Liver (tissue), 9 donors: ENCODE data around the gene MEF2A. TPM values are rescaled to one million over a fixed set of nuclear protein-coding genes. Genes with fewer than 3 reads are reported as not detected.

ENCODE experiments used
- DNase-seq: peaks from one replicate; pipeline ENCODE4 v3.0.0-alpha.2; 2017; ENCODE audit warnings: low spot score
- H3K27ac ChIP-seq, 2 donors: one replicate each; pipeline ENCODE4 v1.7.0; 2013; ENCODE audit warnings: inconsistent platforms in 2 of 2, low read length in 2 of 2, control low read depth in 1 of 2, low read depth in 1 of 2, mild to moderate bottlenecking in 1 of 2
- H3K27me3 ChIP-seq, 4 donors: one replicate each; pipeline versions ENCODE4 v1.6.1 to v1.7.0; 2013; ENCODE audit warnings: low read length in 3 of 4, inconsistent platforms in 1 of 4, mild to moderate bottlenecking in 1 of 4, moderate library complexity in 1 of 4; ENCODE audit not compliant: control insufficient read depth in 4 of 4, insufficient read depth in 4 of 4
- H3K36me3 ChIP-seq, 4 donors: one replicate each; pipeline versions ENCODE4 v1.6.1 to v1.7.0; 2013; ENCODE audit warnings: low read length in 3 of 4, mild to moderate bottlenecking in 3 of 4, low read depth in 1 of 4, moderate library complexity in 1 of 4; ENCODE audit not compliant: control insufficient read depth in 4 of 4, insufficient read depth in 3 of 4
- H3K4me1 ChIP-seq, 4 donors: one replicate each; pipeline versions ENCODE4 v1.6.1 to v1.7.0; 2013; ENCODE audit warnings: low read length in 3 of 4, mild to moderate bottlenecking in 3 of 4, moderate library complexity in 1 of 4; ENCODE audit not compliant: control insufficient read depth in 4 of 4, insufficient read depth in 4 of 4
- H3K4me3 ChIP-seq, 3 donors: one replicate each; pipeline versions ENCODE4 v1.6.1 to v1.7.0; 2013; ENCODE audit warnings: low read length in 3 of 3, control low read depth in 1 of 3, low read depth in 1 of 3, mild to moderate bottlenecking in 1 of 3
- H3K9ac ChIP-seq, 2 donors: one replicate each; pipeline ENCODE4 v1.7.0; 2013; ENCODE audit warnings: low read length in 2 of 2, mild to moderate bottlenecking in 2 of 2, moderate library complexity in 2 of 2, control low read depth in 1 of 2, low read depth in 1 of 2
- H3K9me3 ChIP-seq, 4 donors: one replicate each; pipeline versions ENCODE4 v1.6.1 to v1.7.0; 2013; ENCODE audit warnings: low read length in 3 of 4; ENCODE audit not compliant: control insufficient read depth in 4 of 4
- EGR1 ChIP-seq, 2 donors: IDR thresholded peaks; 2 replicates each; pipeline ENCODE4 v1.6.1; 2016 to 2018; ENCODE audit warnings: antibody characterized with exemption in 2 of 2, low read depth in 2 of 2
- FOXA1 ChIP-seq: IDR thresholded peaks from 2 replicates; pipeline ENCODE4 v1.6.1; 2016; ENCODE audit warnings: antibody characterized with exemption
- FOXA2 ChIP-seq: IDR thresholded peaks from 2 replicates; pipeline ENCODE4 v1.6.1; 2016; ENCODE audit warnings: antibody characterized with exemption
- GABPA ChIP-seq, 2 donors: IDR thresholded peaks in 1 of 2; conservative IDR thresholded peaks in 1 of 2; 2 replicates each; pipeline ENCODE4 v1.6.1; 2016; ENCODE audit warnings: antibody characterized with exemption in 2 of 2, mild to moderate bottlenecking in 1 of 2, moderate library complexity in 1 of 2
- HNF4A ChIP-seq, 2 donors: conservative IDR thresholded peaks; 2 replicates each; pipeline ENCODE4 v1.6.1; 2016; ENCODE audit warnings: antibody characterized with exemption in 2 of 2, mild to moderate bottlenecking in 2 of 2
- HNF4G ChIP-seq: IDR thresholded peaks from 2 replicates; pipeline ENCODE4 v1.6.1; 2016; ENCODE audit warnings: antibody characterized with exemption
- JUND ChIP-seq, 2 donors: IDR thresholded peaks; 2 replicates each; pipeline ENCODE4 v1.6.1; 2016; ENCODE audit warnings: antibody characterized with exemption in 2 of 2
- NR2F2 ChIP-seq: IDR thresholded peaks from 2 replicates; pipeline ENCODE4 v1.6.1; 2016; ENCODE audit warnings: antibody characterized with exemption
- RAD21 ChIP-seq, 2 donors: IDR thresholded peaks; 2 replicates each; pipeline ENCODE4 v1.6.1; 2016; ENCODE audit warnings: antibody characterized with exemption in 2 of 2, mild to moderate bottlenecking in 2 of 2
- RXRA ChIP-seq, 2 donors: IDR thresholded peaks; 2 replicates each; pipeline ENCODE4 v1.6.1; 2017 to 2018; ENCODE audit warnings: antibody characterized with exemption in 2 of 2, mild to moderate bottlenecking in 1 of 2
- SP1 ChIP-seq: IDR thresholded peaks from 2 replicates; pipeline ENCODE4 v1.6.1; 2018; ENCODE audit warnings: antibody characterized with exemption, mild to moderate bottlenecking
- TAF1 ChIP-seq: conservative IDR thresholded peaks from 2 replicates; pipeline ENCODE4 v1.6.1; 2016; ENCODE audit warnings: antibody characterized with exemption, mild to moderate bottlenecking
- YY1 ChIP-seq: IDR thresholded peaks from 2 replicates; pipeline ENCODE4 v1.6.1; 2016; ENCODE audit warnings: antibody characterized with exemption, mild to moderate bottlenecking
- WGBS: extraction: QIAGEN DNeasy Blood & Tissue Kit; methylation state at CpG from one replicate; pipeline ENCODE4 v1.1.7; 2013; 5-methylcytosine and 5-hydroxymethylcytosine counted together
- polyA plus RNA-seq, 2 donors: library from polyadenylated mRNA; stranded (reverse) in 1 of 2; unstranded in 1 of 2; fragments of 200-250 nt in 1 of 2; fragments of >200 nt in 1 of 2; fragmentation: Nextera tagmentation in 1 of 2; extraction: Ambion mirVana in 1 of 2; gene quantifications; one replicate each; pipeline versions ENCODE4 v1.2.1 to v1.2.3, GENCODE V29; 2013 to 2015
- total RNA-seq, 2 donors: library from RNA; depleted of rRNA; stranded (reverse); fragments of >200 nt; gene quantifications; one replicate each; pipeline ENCODE4 v1.2.3, GENCODE V29; 2014
- TF ChIP-seq, protein P1 (sequence below): fragments of 150-350 bp; IDR thresholded peaks from 2 replicates; pipeline ENCODE4 v1.5.1; 2017; ENCODE audit warnings: improper control_type of control experiment, low read depth, low read length; ENCODE audit not compliant: missing input control
- TF ChIP-seq, protein P2 (sequence below): IDR thresholded peaks from 2 replicates; pipeline ENCODE4 v1.6.1; 2016; ENCODE audit warnings: antibody characterized with exemption, mild to moderate bottlenecking
- TF ChIP-seq, protein P3 (sequence below): IDR thresholded peaks from 2 replicates; pipeline ENCODE4 v1.6.1; 2016; ENCODE audit warnings: antibody characterized with exemption
- TF ChIP-seq, protein P4 (sequence below): IDR thresholded peaks from 2 replicates; pipeline ENCODE4 v1.6.1; 2016; ENCODE audit warnings: antibody characterized with exemption
- TF ChIP-seq, protein P5 (sequence below): IDR thresholded peaks from 2 replicates; pipeline ENCODE4 v1.6.1; 2016; ENCODE audit warnings: antibody characterized with exemption
- donor health status: healthy.
- donor health status: healthy.
- donor health status: healthy.
- donor health status: healthy.
- donor health status: healthy.

Gene MEF2A
- total and polyA plus RNA-seq, 4 donors: 8.5 to 45.9 (median 18.2) TPM

DNA sequence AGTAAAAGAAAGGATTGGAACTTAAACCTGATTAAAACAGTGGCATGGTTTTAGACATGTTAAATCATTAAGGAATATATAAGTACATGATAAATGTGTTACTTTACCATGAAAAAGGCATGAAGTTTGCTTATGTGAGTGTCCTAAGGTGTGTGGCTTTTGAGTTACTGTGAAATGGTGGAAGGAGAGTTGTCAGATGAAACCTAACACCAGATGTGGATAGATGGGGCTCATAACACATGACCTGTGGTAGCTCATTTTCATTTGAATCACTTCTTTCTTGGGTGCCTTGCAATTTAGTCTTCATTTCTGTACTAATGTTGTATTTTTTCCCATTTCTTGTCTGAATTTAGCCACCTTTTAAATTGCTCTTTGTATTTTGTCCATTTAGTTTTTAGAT is 13.0 kb downstream of the MEF2A start:
- Histone ChIP-seq H3K36me3 (no peaks in the 10 kb centered on the region), H3K27ac (no peak overlapping the region), H3K4me3 (no peak overlapping the region), H3K9ac (no peak overlapping the region), H3K27me3 (no peaks in the 10 kb centered on the region), H3K4me1 (peaks cover 12 to 28% (median 23%) of the 10 kb centered on the region in 4 donors), H3K9me3 (no peaks in the 10 kb centered on the region)
- no peak for DNase-seq
- TF ChIP-seq RXRA (IDR thresholded peaks at IDR 0.05) (no peak), YY1 (no peak), SP1 (no peak)

DNA sequence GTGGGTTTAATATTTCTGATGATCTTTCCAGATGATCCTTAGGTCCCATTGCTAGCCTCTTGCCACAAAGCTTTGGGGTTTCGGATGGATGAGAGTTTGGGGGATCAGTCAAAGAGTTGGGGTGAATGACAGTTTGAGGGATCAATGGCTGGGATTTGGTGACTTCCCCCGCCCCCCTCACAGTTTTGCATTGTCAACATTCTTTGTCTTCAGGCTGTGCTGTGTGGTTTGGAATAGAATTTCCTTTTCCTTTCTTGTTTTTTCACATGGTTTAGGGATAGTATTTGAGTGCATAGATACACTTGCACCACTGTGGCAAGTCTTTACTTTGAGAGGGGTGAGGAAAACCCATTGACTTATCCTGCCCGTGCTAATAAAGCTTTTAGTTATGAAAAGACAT is 14.3 kb downstream of the MEF2A start:
- no peaks in the 10 kb centered on the region for H3K27me3 ChIP-seq
- H3K9ac ChIP-seq: no peak overlapping the region
- no peaks in the 10 kb centered on the region for H3K36me3 ChIP-seq
- 90% methylated on average over 3 of the region's 3 CpGs for WGBS
- TF ChIP-seq SP1 (no peak), TAF1 (no peak), RXRA (IDR thresholded peaks at IDR 0.05) (no peak), GABPA (IDR thresholded peaks at IDR 0.05 in 1 of 2, conservative IDR thresholded peaks at IDR 0.05 in 1 of 2) (no peak), HNF4G (no peak), JUND (IDR thresholded peaks at IDR 0.05) (no peak), FOXA2 (no peak), YY1 (no peak), HNF4A (conservative IDR thresholded peaks at IDR 0.05) (no peak), NR2F2 (no peak), EGR1 (IDR thresholded peaks at IDR 0.05; ENCODE audit: low read depth in 2 of 2) (no peak), RAD21 (IDR thresholded peaks at IDR 0.05) (no peak), FOXA1 (no peak)
- TF ChIP-seq, protein P1, sequence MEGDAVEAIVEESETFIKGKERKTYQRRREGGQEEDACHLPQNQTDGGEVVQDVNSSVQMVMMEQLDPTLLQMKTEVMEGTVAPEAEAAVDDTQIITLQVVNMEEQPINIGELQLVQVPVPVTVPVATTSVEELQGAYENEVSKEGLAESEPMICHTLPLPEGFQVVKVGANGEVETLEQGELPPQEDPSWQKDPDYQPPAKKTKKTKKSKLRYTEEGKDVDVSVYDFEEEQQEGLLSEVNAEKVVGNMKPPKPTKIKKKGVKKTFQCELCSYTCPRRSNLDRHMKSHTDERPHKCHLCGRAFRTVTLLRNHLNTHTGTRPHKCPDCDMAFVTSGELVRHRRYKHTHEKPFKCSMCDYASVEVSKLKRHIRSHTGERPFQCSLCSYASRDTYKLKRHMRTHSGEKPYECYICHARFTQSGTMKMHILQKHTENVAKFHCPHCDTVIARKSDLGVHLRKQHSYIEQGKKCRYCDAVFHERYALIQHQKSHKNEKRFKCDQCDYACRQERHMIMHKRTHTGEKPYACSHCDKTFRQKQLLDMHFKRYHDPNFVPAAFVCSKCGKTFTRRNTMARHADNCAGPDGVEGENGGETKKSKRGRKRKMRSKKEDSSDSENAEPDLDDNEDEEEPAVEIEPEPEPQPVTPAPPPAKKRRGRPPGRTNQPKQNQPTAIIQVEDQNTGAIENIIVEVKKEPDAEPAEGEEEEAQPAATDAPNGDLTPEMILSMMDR: no peak
- TF ChIP-seq, protein P2, sequence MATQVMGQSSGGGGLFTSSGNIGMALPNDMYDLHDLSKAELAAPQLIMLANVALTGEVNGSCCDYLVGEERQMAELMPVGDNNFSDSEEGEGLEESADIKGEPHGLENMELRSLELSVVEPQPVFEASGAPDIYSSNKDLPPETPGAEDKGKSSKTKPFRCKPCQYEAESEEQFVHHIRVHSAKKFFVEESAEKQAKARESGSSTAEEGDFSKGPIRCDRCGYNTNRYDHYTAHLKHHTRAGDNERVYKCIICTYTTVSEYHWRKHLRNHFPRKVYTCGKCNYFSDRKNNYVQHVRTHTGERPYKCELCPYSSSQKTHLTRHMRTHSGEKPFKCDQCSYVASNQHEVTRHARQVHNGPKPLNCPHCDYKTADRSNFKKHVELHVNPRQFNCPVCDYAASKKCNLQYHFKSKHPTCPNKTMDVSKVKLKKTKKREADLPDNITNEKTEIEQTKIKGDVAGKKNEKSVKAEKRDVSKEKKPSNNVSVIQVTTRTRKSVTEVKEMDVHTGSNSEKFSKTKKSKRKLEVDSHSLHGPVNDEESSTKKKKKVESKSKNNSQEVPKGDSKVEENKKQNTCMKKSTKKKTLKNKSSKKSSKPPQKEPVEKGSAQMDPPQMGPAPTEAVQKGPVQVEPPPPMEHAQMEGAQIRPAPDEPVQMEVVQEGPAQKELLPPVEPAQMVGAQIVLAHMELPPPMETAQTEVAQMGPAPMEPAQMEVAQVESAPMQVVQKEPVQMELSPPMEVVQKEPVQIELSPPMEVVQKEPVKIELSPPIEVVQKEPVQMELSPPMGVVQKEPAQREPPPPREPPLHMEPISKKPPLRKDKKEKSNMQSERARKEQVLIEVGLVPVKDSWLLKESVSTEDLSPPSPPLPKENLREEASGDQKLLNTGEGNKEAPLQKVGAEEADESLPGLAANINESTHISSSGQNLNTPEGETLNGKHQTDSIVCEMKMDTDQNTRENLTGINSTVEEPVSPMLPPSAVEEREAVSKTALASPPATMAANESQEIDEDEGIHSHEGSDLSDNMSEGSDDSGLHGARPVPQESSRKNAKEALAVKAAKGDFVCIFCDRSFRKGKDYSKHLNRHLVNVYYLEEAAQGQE: no peak
- TF ChIP-seq, protein P3, sequence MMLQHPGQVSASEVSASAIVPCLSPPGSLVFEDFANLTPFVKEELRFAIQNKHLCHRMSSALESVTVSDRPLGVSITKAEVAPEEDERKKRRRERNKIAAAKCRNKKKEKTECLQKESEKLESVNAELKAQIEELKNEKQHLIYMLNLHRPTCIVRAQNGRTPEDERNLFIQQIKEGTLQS: no peak
- TF ChIP-seq, protein P4, sequence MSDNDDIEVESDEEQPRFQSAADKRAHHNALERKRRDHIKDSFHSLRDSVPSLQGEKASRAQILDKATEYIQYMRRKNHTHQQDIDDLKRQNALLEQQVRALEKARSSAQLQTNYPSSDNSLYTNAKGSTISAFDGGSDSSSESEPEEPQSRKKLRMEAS: no peak
- TF ChIP-seq, protein P5, sequence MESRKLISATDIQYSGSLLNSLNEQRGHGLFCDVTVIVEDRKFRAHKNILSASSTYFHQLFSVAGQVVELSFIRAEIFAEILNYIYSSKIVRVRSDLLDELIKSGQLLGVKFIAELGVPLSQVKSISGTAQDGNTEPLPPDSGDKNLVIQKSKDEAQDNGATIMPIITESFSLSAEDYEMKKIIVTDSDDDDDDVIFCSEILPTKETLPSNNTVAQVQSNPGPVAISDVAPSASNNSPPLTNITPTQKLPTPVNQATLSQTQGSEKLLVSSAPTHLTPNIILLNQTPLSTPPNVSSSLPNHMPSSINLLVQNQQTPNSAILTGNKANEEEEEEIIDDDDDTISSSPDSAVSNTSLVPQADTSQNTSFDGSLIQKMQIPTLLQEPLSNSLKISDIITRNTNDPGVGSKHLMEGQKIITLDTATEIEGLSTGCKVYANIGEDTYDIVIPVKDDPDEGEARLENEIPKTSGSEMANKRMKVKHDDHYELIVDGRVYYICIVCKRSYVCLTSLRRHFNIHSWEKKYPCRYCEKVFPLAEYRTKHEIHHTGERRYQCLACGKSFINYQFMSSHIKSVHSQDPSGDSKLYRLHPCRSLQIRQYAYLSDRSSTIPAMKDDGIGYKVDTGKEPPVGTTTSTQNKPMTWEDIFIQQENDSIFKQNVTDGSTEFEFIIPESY: no peak
- H3K9me3 ChIP-seq: no peaks in the 10 kb centered on the region
- no peak for DNase-seq
- H3K4me1 ChIP-seq: peaks cover 10 to 19% (median 16%) of the 10 kb centered on the region in 4 donors
- H3K4me3 ChIP-seq: no peak overlapping the region
- no peak overlapping the region for H3K27ac ChIP-seq
